Upper lobe of left lung (tissue), 6 donors: ENCODE results near the gene NR2F1-AS1. TPM values are rescaled to one million over a fixed set of nuclear protein-coding genes. Genes with fewer than 3 reads are reported as not detected.

Experiments
- ATAC-seq, 2 donors: fragments of 200-7000 bp; cut with Tn5 transposase; one replicate each; pipeline ENCODE4 v1.9.1; 2022; ENCODE audit warnings: mild to moderate bottlenecking in 2 of 2, moderate library complexity in 2 of 2; ENCODE audit not compliant: low FRiP score in 2 of 2
- DNase-seq, 2 donors: peaks; one replicate each; pipeline ENCODE4 v3.0.0-alpha.2; 2019 to 2020
- H3K27ac ChIP-seq, 4 donors: fragments of 200-600 bp; sonication (generic); one replicate each; pipeline ENCODE4 v1.5.1; 2016 to 2019
- H3K27me3 ChIP-seq, 4 donors: fragments of 200-600 bp; sonication (generic); one replicate each; pipeline ENCODE4 v1.5.1; 2017 to 2019
- H3K36me3 ChIP-seq, 4 donors: fragments of 200-600 bp; sonication (generic); one replicate each; pipeline ENCODE4 v1.5.1; 2016 to 2019
- H3K4me1 ChIP-seq, 4 donors: fragments of 200-600 bp; sonication (generic); one replicate each; pipeline ENCODE4 v1.5.1; 2018 to 2019
- H3K4me3 ChIP-seq, 4 donors: fragments of 200-600 bp; sonication (generic); one replicate each; pipeline ENCODE4 v1.5.1; 2017 to 2019; ENCODE audit warnings: mild to moderate bottlenecking in 2 of 4, moderate library complexity in 1 of 4
- H3K9me3 ChIP-seq, 4 donors: fragments of 200-600 bp; sonication (generic); one replicate each; pipeline ENCODE4 v1.5.1; 2018 to 2019
- CTCF ChIP-seq, 6 experiments: fragments of 450-650 bp in 4 of 6; fragments of 200-600 bp in 2 of 6; sonication (generic) in 2 of 6; IDR thresholded peaks; one replicate each; pipeline ENCODE4 v1.5.1; 2016 to 2019; ENCODE audit warnings: antibody characterized with exemption in 6 of 6
- EP300 ChIP-seq, 4 donors: sonication (generic); formaldehyde crosslinking; IDR thresholded peaks; one replicate each; pipeline ENCODE4 v1.5.1; 2017; ENCODE audit warnings: antibody characterized with exemption in 4 of 4, control low read depth in 2 of 4
- POLR2A ChIP-seq, 4 donors: fragments of 450-650 bp; IDR thresholded peaks; one replicate each; pipeline ENCODE4 v1.5.1; 2016 to 2017; ENCODE audit warnings: antibody characterized with exemption in 4 of 4, mild to moderate bottlenecking in 2 of 4
- POLR2AphosphoS5 ChIP-seq, 2 donors: sonication (generic); formaldehyde crosslinking; IDR thresholded peaks; one replicate each; pipeline ENCODE4 v1.5.1; 2017; ENCODE audit warnings: antibody characterized with exemption in 2 of 2
- WGBS, 2 donors: methylation state at CpG; one replicate each; pipeline ENCODE4 v1.1.5; 2017 to 2018; 5-methylcytosine and 5-hydroxymethylcytosine counted together
- total RNA-seq, 6 donors: library from RNA; depleted of rRNA in 4 of 6; stranded (reverse); fragments of >200 nt in 4 of 6; gene quantifications; one replicate each; pipeline versions ENCODE4 v1.1.0 to v1.2.1, GENCODE V29; 2016 to 2021
- donor health status: DM: no; HTN: no; CAD: no; lungs with moderate emphysema.
- donor health status: DM: no; HTN: yes; CAD: no; lungs with severe emphysema.

NR2F1-AS1 gene
- total RNA-seq, 6 donors from 2014 or later: 4.4 to 19.9 (median 11.4) TPM

- Histone ChIP-seq H3K27me3 (peaks cover 2 to 63% (median 38%) of the 10 kb centered on the region in 4 donors), H3K9me3 (no peaks in the 10 kb centered on the region), H3K4me1 (peaks cover 40 to 67% (median 44%) of the 10 kb centered on the region in 4 donors), H3K36me3 (no peaks in the 10 kb centered on the region), H3K4me3 (peak overlapping the region in 3 of 4 donors; percentile 60 to 70 (median 64)), H3K27ac (peak overlapping the region; percentile 3 to 75 (median 28))
- TF ChIP-seq POLR2A (IDR thresholded peaks at IDR 0.05) (no peak), EP300 (IDR thresholded peaks at IDR 0.05) (no peak), CTCF (IDR thresholded peaks at IDR 0.05) (no peak), POLR2AphosphoS5 (IDR thresholded peaks at IDR 0.05) (no peak)
- DNase-seq (no peak), ATAC-seq (no peak)
- WGBS, 2 donors: 6 to 8% methylated on average over 2 of the region's 2 CpGs
Measured at GRCh38 chr5:93582167-93582462, 1.1 kb upstream of the NR2F1-AS1 start.

DNA sequence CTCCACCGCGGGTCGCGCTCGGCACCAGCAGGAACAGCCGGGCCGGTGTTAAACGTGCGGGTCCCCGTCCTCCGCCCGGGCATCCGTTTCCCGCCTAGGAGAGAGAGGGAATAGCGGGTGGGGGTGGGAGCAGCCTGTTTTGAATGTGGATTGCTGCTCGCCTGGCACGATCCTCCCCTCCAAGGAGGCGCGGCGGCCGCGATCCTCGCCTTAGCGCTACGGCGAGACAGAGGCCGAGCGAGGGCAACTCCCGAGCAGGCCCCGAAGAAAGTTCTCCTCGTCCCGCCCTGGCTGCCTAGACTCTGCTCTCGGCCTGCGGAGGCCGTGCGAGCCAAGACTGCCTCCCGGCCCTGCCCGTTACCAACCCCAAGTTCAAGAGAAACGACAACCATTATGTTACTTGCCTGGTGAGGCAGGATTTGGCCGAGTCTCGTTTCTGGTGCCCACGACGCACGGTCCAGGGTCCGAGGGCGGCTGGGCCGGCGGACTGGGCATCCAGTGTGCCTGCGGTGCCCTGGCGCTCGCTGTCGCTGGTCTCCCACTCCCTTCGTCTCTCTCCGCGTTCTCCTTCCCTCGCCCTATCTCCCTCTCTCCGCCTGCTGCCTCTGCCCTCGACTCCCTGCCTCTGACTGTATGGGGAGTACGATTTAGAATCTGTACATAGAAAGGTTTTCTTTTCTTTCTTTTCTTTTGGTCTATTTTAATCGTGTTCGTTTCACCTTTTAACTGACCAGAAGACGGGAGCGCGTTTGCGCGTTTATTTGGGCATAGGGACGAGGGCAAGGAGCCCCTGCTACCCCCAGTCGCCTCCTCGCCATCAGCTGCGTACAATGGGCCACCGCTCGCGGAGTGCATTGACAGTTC is 724 bp downstream of the NR2F1-AS1 start:
- 2 to 4% methylated on average over 39 to 66 of the region's 73 CpGs for WGBS, 2 donors
- Histone ChIP-seq H3K4me1 (peaks cover 36 to 61% (median 41%) of the 10 kb centered on the region in 4 donors), H3K27me3 (peaks cover 2 to 52% (median 32%) of the 10 kb centered on the region in 4 donors), H3K36me3 (no peaks in the 10 kb centered on the region), H3K4me3 (peak overlapping the region; percentile 29 to 63 (median 52)), H3K9me3 (no peaks in the 10 kb centered on the region), H3K27ac (peak overlapping the region; percentile 81 to 86 (median 84))
- TF ChIP-seq POLR2AphosphoS5 (IDR thresholded peaks at IDR 0.05) (no peak), EP300 (IDR thresholded peaks at IDR 0.05) (no peak), CTCF (IDR thresholded peaks at IDR 0.05) (no peak), POLR2A (IDR thresholded peaks at IDR 0.05) (no peak)
- DNase-seq: peak in 1 of 2 donors; percentile 87
- peak; percentile 29 to 45 for ATAC-seq

DNA sequence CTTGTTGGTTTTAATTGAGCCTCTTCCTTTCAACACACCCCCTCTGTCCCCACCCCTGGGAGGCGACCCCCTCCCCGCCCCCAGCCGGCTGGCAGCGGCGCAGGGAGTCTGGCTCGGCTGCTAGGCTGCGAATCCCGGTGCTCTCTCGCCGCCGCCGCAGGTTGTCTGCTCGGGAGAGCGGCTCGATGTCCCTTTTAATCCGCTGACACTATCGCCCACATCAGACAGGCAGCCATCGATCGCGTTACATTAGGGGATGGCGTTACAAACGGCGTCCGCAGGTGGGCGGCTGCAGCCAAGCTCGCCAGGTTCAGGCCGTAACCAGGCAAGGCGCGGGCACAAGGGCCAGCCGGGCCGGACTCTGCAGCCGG is 1.3 kb downstream of the NR2F1-AS1 start:
- H3K4me3 ChIP-seq: peak overlapping the region; percentile 29 to 63 (median 52)
- DNase-seq: peak in 1 of 2 donors; percentile 88
- no peaks in the 10 kb centered on the region for H3K36me3 ChIP-seq
- H3K27me3 ChIP-seq: peaks cover 2 to 53% (median 29%) of the 10 kb centered on the region in 4 donors
- H3K27ac ChIP-seq: peak overlapping the region; percentile 81 to 86 (median 84)
- 0 to 2% methylated on average over 1 to 32 of the region's 32 CpGs for WGBS, 2 donors
- H3K9me3 ChIP-seq: no peaks in the 10 kb centered on the region
- TF ChIP-seq POLR2AphosphoS5 (IDR thresholded peaks at IDR 0.05): no peak
- ATAC-seq: no peak
- peaks cover 34 to 55% (median 38%) of the 10 kb centered on the region in 4 donors for H3K4me1 ChIP-seq

- DNase-seq: peak in 1 of 2 donors; percentile 83
- Histone ChIP-seq H3K4me1 (peaks cover 34 to 49% (median 38%) of the 10 kb centered on the region in 4 donors), H3K27ac (peak overlapping the region; percentile 81 to 86 (median 84)), H3K36me3 (no peaks in the 10 kb centered on the region), H3K4me3 (peak overlapping the region; percentile 29 to 63 (median 52)), H3K27me3 (peaks cover 2 to 53% (median 30%) of the 10 kb centered on the region in 4 donors), H3K9me3 (no peaks in the 10 kb centered on the region)
- peak; percentile 15 to 68 for ATAC-seq
- TF ChIP-seq EP300 (IDR thresholded peaks at IDR 0.05): no peak
- TF ChIP-seq CTCF (IDR thresholded peaks at IDR 0.05): peak in 1 of 6 experiments; percentile 12
- peak in 1 of 2 donors; percentile 56 for TF ChIP-seq POLR2AphosphoS5 (IDR thresholded peaks at IDR 0.05)
- TF ChIP-seq POLR2A (IDR thresholded peaks at IDR 0.05): peak in 1 of 4 donors; percentile 20
- WGBS, 2 donors: 11 to 26% methylated on average over 9 to 48 of the region's 49 CpGs
Measured at GRCh38 chr5:93578813-93579691, 2.0 kb downstream of the NR2F1-AS1 start.
